H9 (cell line): ENCODE data around the gene COL4A1. TPM values are rescaled to one million over a fixed set of nuclear protein-coding genes. Genes with fewer than 3 reads are reported as not detected.

Source experiments
- DNase-seq: peaks from one replicate; pipeline ENCODE4 v3.0.0-alpha.2; 2017
- H2AFZ ChIP-seq: one replicate; pipeline ENCODE4 v1.6.1; 2013; ENCODE audit warnings: mild to moderate bottlenecking, low read length, control low read depth, moderate library complexity
- H2AK5ac ChIP-seq: 2 replicates; pipeline ENCODE4 v1.6.1; 2013; ENCODE audit warnings: low read length, control low read depth, mixed read lengths; ENCODE audit not compliant: insufficient read length
- H2BK120ac ChIP-seq: one replicate; pipeline ENCODE4 v1.6.1; 2013; ENCODE audit warnings: low read depth, mild to moderate bottlenecking, low read length, control low read depth, inconsistent platforms; ENCODE audit not compliant: poor library complexity, severe bottlenecking
- H2BK12ac ChIP-seq: 2 replicates; pipeline ENCODE4 v1.6.1; 2013; ENCODE audit warnings: low read length, control low read depth, mixed read lengths, low read depth; ENCODE audit not compliant: insufficient read length
- H2BK15ac ChIP-seq: 2 replicates; pipeline ENCODE4 v1.6.1; 2013; ENCODE audit warnings: low read depth, low read length, control low read depth
- H2BK20ac ChIP-seq: one replicate; pipeline ENCODE4 v1.6.1; 2013; ENCODE audit warnings: low read depth, mild to moderate bottlenecking, low read length, control low read depth, inconsistent platforms; ENCODE audit not compliant: poor library complexity, severe bottlenecking
- H2BK5ac ChIP-seq: 2 replicates; pipeline ENCODE4 v1.6.1; 2013; ENCODE audit warnings: low read length, control low read depth, mixed read lengths; ENCODE audit not compliant: insufficient read length
- H3K14ac ChIP-seq: 2 replicates; pipeline ENCODE4 v1.6.1; 2013; ENCODE audit warnings: low read length, control low read depth; ENCODE audit not compliant: insufficient read depth
- H3K18ac ChIP-seq: 2 replicates; pipeline ENCODE4 v1.6.1; 2013; ENCODE audit warnings: low read depth, mild to moderate bottlenecking, mixed read lengths, low read length, control low read depth; ENCODE audit not compliant: insufficient read length
- H3K23ac ChIP-seq: 2 replicates; pipeline ENCODE4 v1.6.1; 2013; ENCODE audit warnings: low read length, control low read depth, mixed read lengths, low read depth; ENCODE audit not compliant: insufficient read length
- H3K23me2 ChIP-seq: 2 replicates; pipeline ENCODE4 v1.6.1; 2013; ENCODE audit warnings: low read depth, mild to moderate bottlenecking, mixed read lengths, low read length, control low read depth; ENCODE audit not compliant: insufficient read length, poor library complexity, severe bottlenecking
- H3K27ac ChIP-seq: 2 replicates; pipeline ENCODE4 v1.5.1; 2013; ENCODE audit warnings: low read length, control low read depth, mixed read lengths, low read depth; ENCODE audit not compliant: insufficient read length
- H3K27me3 ChIP-seq: 2 replicates; pipeline ENCODE4 v1.6.1; 2013; ENCODE audit warnings: low read length, control low read depth, inconsistent platforms; ENCODE audit not compliant: insufficient read depth
- H3K4ac ChIP-seq: 2 replicates; pipeline ENCODE4 v1.6.1; 2013; ENCODE audit warnings: low read depth, mild to moderate bottlenecking, control low read depth, inconsistent platforms, low read length, moderate library complexity
- H3K4me1 ChIP-seq: 2 replicates; pipeline ENCODE4 v1.6.1; 2013; ENCODE audit warnings: low read length, control low read depth, inconsistent platforms; ENCODE audit not compliant: insufficient read depth
- H3K4me2 ChIP-seq: 2 replicates; pipeline ENCODE4 v1.6.1; 2013; ENCODE audit warnings: low read length, control low read depth, mixed read lengths; ENCODE audit not compliant: insufficient read length, insufficient read depth
- H3K56ac ChIP-seq: 2 replicates; pipeline ENCODE4 v1.6.1; 2013; ENCODE audit warnings: low read depth, mild to moderate bottlenecking, mixed read lengths, low read length, control low read depth; ENCODE audit not compliant: insufficient read length
- H3K79me1 ChIP-seq: 2 replicates; pipeline ENCODE4 v1.6.1; 2013; ENCODE audit warnings: low read depth, mild to moderate bottlenecking, moderate library complexity, low read length, control low read depth, inconsistent platforms; ENCODE audit not compliant: insufficient read depth, poor library complexity, severe bottlenecking
- H3K79me2 ChIP-seq: 2 replicates; pipeline ENCODE4 v1.6.1; 2013; ENCODE audit warnings: low read length, control low read depth, inconsistent platforms; ENCODE audit not compliant: insufficient read depth
- H3K9ac ChIP-seq: 2 replicates; pipeline ENCODE4 v1.6.1; 2013; ENCODE audit warnings: low read length, control low read depth, mixed read lengths; ENCODE audit not compliant: insufficient read length; ENCODE audit errors: extremely low read depth
- H3K9me3 ChIP-seq: one replicate; pipeline ENCODE4 v1.6.1; 2013; ENCODE audit warnings: low read depth, low read length, inconsistent platforms; ENCODE audit not compliant: control insufficient read depth
- H3T11ph ChIP-seq: one replicate; pipeline ENCODE4 v1.6.1; 2013; ENCODE audit warnings: mild to moderate bottlenecking, low read length, control low read depth, inconsistent platforms
- H4K20me1 ChIP-seq: one replicate; pipeline ENCODE4 v1.6.1; 2013; ENCODE audit not compliant: control insufficient read depth, insufficient read length, insufficient read depth
- H4K5ac ChIP-seq: 2 replicates; pipeline ENCODE4 v1.6.1; 2013; ENCODE audit warnings: low read depth, mild to moderate bottlenecking, mixed read lengths, low read length, control low read depth; ENCODE audit not compliant: insufficient read length
- H4K8ac ChIP-seq: replicated peaks from 2 replicates; pipeline ENCODE4 v1.6.1; 2013; ENCODE audit warnings: low read length, control low read depth, mixed read lengths, low read depth; ENCODE audit not compliant: insufficient read length
- H4K91ac ChIP-seq: 2 replicates; pipeline ENCODE4 v1.6.1; 2013; ENCODE audit warnings: low read depth, mild to moderate bottlenecking, moderate library complexity, mixed read lengths, low read length, control low read depth; ENCODE audit not compliant: insufficient read length
- H3K27ac Mint-ChIP-seq, 3 experiments: 2 replicates in 2 of 3; 3 replicates in 1 of 3; pipeline ENCODE4 v1.8.0; 2020 to 2021; ENCODE audit warnings: mixed read lengths in 3 of 3, mild to moderate bottlenecking in 1 of 3, moderate library complexity in 1 of 3
- H3K27me3 Mint-ChIP-seq: 2 replicates; pipeline ENCODE4 v1.8.0; 2021; ENCODE audit warnings: low read depth, mild to moderate bottlenecking, moderate library complexity, mixed read lengths
- H3K36me3 Mint-ChIP-seq, 3 experiments: 2 replicates in 2 of 3; 3 replicates in 1 of 3; pipeline ENCODE4 v1.8.0; 2020 to 2021; ENCODE audit warnings: low read depth in 3 of 3, mixed read lengths in 3 of 3; ENCODE audit not compliant: insufficient read depth in 1 of 3
- H3K4me1 Mint-ChIP-seq, 2 experiments: 2 replicates each; pipeline ENCODE4 v1.8.0; 2020; ENCODE audit warnings: mixed read lengths in 2 of 2
- H3K4me3 Mint-ChIP-seq, 2 experiments: 2 replicates in 1 of 2; 3 replicates in 1 of 2; pipeline ENCODE4 v1.8.0; 2020 to 2021; ENCODE audit warnings: mild to moderate bottlenecking in 2 of 2, mixed read lengths in 2 of 2, moderate library complexity in 1 of 2
- H3K9me3 Mint-ChIP-seq, 2 experiments: 2 replicates in 1 of 2; 3 replicates in 1 of 2; pipeline ENCODE4 v1.8.0; 2020; ENCODE audit warnings: mild to moderate bottlenecking in 2 of 2, mixed read lengths in 2 of 2, moderate library complexity in 1 of 2
- WGBS: extraction: QIAGEN DNeasy Blood & Tissue Kit; methylation state at CpG from one replicate; pipeline ENCODE4 v1.1.7; 2013; ENCODE audit warnings: missing lambda C conversion rate, low lambda C conversion rate, mixed read lengths; ENCODE audit not compliant: insufficient read length; ENCODE audit errors: extremely low coverage; 5-methylcytosine and 5-hydroxymethylcytosine counted together
- total RNA-seq: library from RNA; stranded (reverse); gene quantifications from 2 replicates; pipeline ENCODE4 v1.2.1, GENCODE V29; 2021
- TF ChIP-seq, protein P1 (sequence below): fragments of 200-600 bp; sonication (generic); conservative IDR thresholded peaks from 3 replicates; pipeline ENCODE4 v1.8.0; 2021; ENCODE audit warnings: antibody characterized with exemption, mild to moderate bottlenecking

Gene COL4A1
- total RNA-seq, 1 experiment from 2014 or later: 73.1 TPM

DNA sequence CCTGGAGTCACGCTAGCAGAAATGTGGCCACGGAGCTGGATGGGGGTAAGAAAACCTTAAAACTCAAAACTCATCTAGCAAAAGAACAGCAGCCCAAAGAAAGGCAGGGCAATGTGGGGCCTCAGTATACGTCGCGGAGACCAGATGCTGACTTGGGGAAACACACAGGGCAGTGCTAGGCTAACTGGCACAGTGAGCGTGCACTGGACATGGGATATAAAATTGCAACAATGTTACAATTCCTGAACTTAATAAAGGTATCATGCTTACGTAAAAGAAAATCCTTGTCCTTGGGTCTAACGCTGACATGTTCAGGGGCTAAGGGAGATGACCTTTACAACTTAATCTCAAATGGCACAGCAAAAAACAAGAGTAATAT lies 40.5 kb downstream of the COL4A1 start:
- H3K9ac ChIP-seq: no peak overlapping the region
- peaks cover 2% of the 10 kb centered on the region; the same call in 1 of the 2 replicates for H3K27me3 Mint-ChIP-seq
- H3K79me2 ChIP-seq: peaks cover 2% of the 10 kb centered on the region; the same call in 1 of the 2 replicates
- no peak overlapping the region for H2BK15ac ChIP-seq
- H3K36me3 Mint-ChIP-seq: no peaks in the 10 kb centered on the region
- no peak overlapping the region for H4K8ac ChIP-seq
- H3K4me1 ChIP-seq: peaks cover 15% of the 10 kb centered on the region
- no peak for DNase-seq
- no peak overlapping the region for H2BK5ac ChIP-seq
- no peak overlapping the region for H2BK120ac ChIP-seq
- H2AFZ ChIP-seq: no peak overlapping the region
- H3K4me2 ChIP-seq: no peak overlapping the region
- no peak overlapping the region for H3K14ac ChIP-seq
- no peaks in the 10 kb centered on the region for H3K9me3 Mint-ChIP-seq
- H3T11ph ChIP-seq: no peak overlapping the region
- H4K20me1 ChIP-seq: no peaks in the 10 kb centered on the region
- no CpG with 5 or more reads among the region's 8 CpGs for WGBS
- no peak overlapping the region for H2BK12ac ChIP-seq
- H3K9me3 ChIP-seq: no peaks in the 10 kb centered on the region
- peaks cover 64 to 71% of the 10 kb centered on the region in 2 experiments for H3K4me1 Mint-ChIP-seq
- H2BK20ac ChIP-seq: no peak overlapping the region
- no peak overlapping the region for H3K23ac ChIP-seq
- peaks cover 4% of the 10 kb centered on the region for H3K79me1 ChIP-seq
- no peak overlapping the region for H3K4ac ChIP-seq
- no peak overlapping the region for H4K5ac ChIP-seq
- no peak overlapping the region for H3K18ac ChIP-seq
- H4K91ac ChIP-seq: no peak overlapping the region
- peak overlapping the region; percentile 19 to 61; a peak in 3 of 5 replicates for H3K4me3 Mint-ChIP-seq
- no peaks in the 10 kb centered on the region for H3K23me2 ChIP-seq
- no peak overlapping the region for H3K56ac ChIP-seq
- no peak overlapping the region for H3K27ac ChIP-seq
- no peak overlapping the region for H2AK5ac ChIP-seq
- TF ChIP-seq, protein P1, sequence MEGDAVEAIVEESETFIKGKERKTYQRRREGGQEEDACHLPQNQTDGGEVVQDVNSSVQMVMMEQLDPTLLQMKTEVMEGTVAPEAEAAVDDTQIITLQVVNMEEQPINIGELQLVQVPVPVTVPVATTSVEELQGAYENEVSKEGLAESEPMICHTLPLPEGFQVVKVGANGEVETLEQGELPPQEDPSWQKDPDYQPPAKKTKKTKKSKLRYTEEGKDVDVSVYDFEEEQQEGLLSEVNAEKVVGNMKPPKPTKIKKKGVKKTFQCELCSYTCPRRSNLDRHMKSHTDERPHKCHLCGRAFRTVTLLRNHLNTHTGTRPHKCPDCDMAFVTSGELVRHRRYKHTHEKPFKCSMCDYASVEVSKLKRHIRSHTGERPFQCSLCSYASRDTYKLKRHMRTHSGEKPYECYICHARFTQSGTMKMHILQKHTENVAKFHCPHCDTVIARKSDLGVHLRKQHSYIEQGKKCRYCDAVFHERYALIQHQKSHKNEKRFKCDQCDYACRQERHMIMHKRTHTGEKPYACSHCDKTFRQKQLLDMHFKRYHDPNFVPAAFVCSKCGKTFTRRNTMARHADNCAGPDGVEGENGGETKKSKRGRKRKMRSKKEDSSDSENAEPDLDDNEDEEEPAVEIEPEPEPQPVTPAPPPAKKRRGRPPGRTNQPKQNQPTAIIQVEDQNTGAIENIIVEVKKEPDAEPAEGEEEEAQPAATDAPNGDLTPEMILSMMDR: no peak
- peak overlapping the region in 1 of 3 experiments; percentile 0; a peak in 1 of 7 replicates for H3K27ac Mint-ChIP-seq
- no peaks in the 10 kb centered on the region for H3K27me3 ChIP-seq
